GM12872 (cell line): Measurements from ENCODE around the gene LCT.

Experiments used
- TF ChIP-seq, protein P1 (sequence below): IDR thresholded peaks from 3 replicates; pipeline ENCODE4 v1.5.1; 2011; ENCODE audit warnings: low read depth, mild to moderate bottlenecking, low read length, moderate library complexity; ENCODE audit not compliant: insufficient read depth

LCT gene

GRCh38 chr2:135863233-135863632 is 26.2 kb upstream of the LCT start:
- TF ChIP-seq, protein P1, sequence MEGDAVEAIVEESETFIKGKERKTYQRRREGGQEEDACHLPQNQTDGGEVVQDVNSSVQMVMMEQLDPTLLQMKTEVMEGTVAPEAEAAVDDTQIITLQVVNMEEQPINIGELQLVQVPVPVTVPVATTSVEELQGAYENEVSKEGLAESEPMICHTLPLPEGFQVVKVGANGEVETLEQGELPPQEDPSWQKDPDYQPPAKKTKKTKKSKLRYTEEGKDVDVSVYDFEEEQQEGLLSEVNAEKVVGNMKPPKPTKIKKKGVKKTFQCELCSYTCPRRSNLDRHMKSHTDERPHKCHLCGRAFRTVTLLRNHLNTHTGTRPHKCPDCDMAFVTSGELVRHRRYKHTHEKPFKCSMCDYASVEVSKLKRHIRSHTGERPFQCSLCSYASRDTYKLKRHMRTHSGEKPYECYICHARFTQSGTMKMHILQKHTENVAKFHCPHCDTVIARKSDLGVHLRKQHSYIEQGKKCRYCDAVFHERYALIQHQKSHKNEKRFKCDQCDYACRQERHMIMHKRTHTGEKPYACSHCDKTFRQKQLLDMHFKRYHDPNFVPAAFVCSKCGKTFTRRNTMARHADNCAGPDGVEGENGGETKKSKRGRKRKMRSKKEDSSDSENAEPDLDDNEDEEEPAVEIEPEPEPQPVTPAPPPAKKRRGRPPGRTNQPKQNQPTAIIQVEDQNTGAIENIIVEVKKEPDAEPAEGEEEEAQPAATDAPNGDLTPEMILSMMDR = no peak

- TF ChIP-seq, protein P1 = no peak
These were observed 25.7 kb upstream of the LCT start for GRCh38 chr2:135862718-135863117.

- TF ChIP-seq, protein P1 = no peak
These were observed 16.4 kb upstream of the LCT start for GRCh38 chr2:135853401-135853800.

DNA sequence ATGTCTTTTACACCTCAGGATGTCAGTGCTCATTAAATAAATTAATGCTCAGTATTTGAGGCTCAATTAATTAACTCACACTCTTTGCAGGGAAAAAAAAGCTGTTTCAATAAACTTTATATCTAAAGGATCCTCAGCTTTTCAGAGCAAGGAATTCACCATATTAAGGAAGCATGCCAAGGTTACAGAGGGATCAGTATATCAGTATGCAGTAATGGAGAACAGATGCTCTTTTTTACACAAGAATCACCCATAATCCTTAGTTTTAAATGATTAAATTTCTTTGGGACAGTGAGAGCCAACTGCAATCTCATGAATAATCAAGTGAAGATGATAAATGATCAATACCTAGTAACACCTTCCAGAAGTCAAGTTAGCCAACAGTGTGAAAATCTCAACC is 14.9 kb upstream of the LCT start:
- TF ChIP-seq, protein P1 = no peak

GRCh38 chr2:135850892-135851668 is 14.1 kb upstream of the LCT start:
- TF ChIP-seq, protein P1 = no peak

GRCh38 chr2:135849087-135849486 is 12.1 kb upstream of the LCT start:
- TF ChIP-seq, protein P1 = no peak

DNA sequence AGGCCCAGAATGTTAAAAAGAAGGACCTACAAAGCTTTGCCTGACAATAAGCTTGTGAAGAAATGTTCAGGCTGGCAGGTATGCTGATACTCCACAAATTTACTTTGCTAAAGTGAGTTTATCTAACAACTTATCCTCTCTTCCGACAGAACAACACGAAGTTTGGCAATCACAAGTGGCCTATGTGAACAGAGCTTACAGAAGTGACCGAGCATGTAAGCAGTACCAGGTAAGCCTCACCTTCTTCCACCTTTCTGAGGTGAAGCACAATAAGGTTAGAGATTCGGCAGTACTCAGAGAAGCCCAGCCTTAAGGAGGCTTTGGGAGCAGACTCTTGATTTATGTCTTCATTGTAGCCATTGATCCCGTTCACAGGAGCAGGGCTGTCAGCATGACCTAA is 9.0 kb upstream of the LCT start:
- TF ChIP-seq, protein P1 = no peak

GRCh38 chr2:135845257-135845656 is 8.3 kb upstream of the LCT start:
- TF ChIP-seq, protein P1 = no peak
